ENCODE results near the gene CCR5AS.
"Not testable (repeated sequence)": the region's sequence is repeated elsewhere in the genome, so short reads cannot be mapped to it uniquely, and the experiment has no call there.

CCR5AS gene

GRCh38 chr3:46406788-46407611 lies at the start of gene CCR5AS, which contains the start of gene CCRL2:
Gene CCR5AS (minus strand): TSS chr3:46407066.
Gene CCRL2 (plus strand): TSS chr3:46407259. CDS start chr3:46408080, 821 bp downstream.
- DNase-seq (ENCODE audit: low read depth in 2 of 2): peak in 1 of 2 donors; percentile 14

- no peak for DNase-seq (ENCODE audit: low read depth in 2 of 2)
Observed at GRCh38 chr3:46456118-46456517, 49.3 kb upstream of the CCR5AS start.

GRCh38 chr3:46455231-46456115 lies 48.6 kb upstream of the CCR5AS start:
- no peak for DNase-seq (ENCODE audit: low read depth in 2 of 2)

GRCh38 chr3:46454606-46455005 lies 47.7 kb upstream of the CCR5AS start:
- DNase-seq (ENCODE audit: low read depth in 2 of 2): no peak

GRCh38 chr3:46454209-46454595 lies 47.3 kb upstream of the CCR5AS start:
- DNase-seq (ENCODE audit: low read depth in 2 of 2): no peak

GRCh38 chr3:46453526-46454208 lies 46.8 kb upstream of the CCR5AS start:
- no peak for DNase-seq (ENCODE audit: low read depth in 2 of 2)

GRCh38 chr3:46449755-46450552 lies 43.1 kb upstream of the CCR5AS start:
- no peak for DNase-seq (ENCODE audit: low read depth in 2 of 2)

GRCh38 chr3:46448721-46449120 lies 41.9 kb upstream of the CCR5AS start:
- DNase-seq (ENCODE audit: low read depth in 2 of 2): no peak

GRCh38 chr3:46447228-46447985 lies 40.5 kb upstream of the CCR5AS start:
- DNase-seq (ENCODE audit: low read depth in 2 of 2): no peak

GRCh38 chr3:46442576-46443530 lies 36.0 kb upstream of the CCR5AS start:
- peak in 1 of 2 donors; percentile 31 for DNase-seq (ENCODE audit: low read depth in 2 of 2)

GRCh38 chr3:46440531-46441294 lies 33.8 kb upstream of the CCR5AS start:
- DNase-seq (ENCODE audit: low read depth in 2 of 2): no peak

GRCh38 chr3:46438831-46439230 lies 32.0 kb upstream of the CCR5AS start:
- DNase-seq (ENCODE audit: low read depth in 2 of 2): no peak

GRCh38 chr3:46435081-46435726 lies 28.3 kb upstream of the CCR5AS start:
- no peak for DNase-seq (ENCODE audit: low read depth in 2 of 2)

- no peak for DNase-seq (ENCODE audit: low read depth in 2 of 2)
Observed at GRCh38 chr3:46433841-46434240, 27.0 kb upstream of the CCR5AS start.

- DNase-seq (ENCODE audit: low read depth in 2 of 2): not testable (repeated sequence)
Observed at GRCh38 chr3:46433118-46433517, 26.3 kb upstream of the CCR5AS start.

- DNase-seq (ENCODE audit: low read depth in 2 of 2): not testable (repeated sequence)
Observed at GRCh38 chr3:46431905-46432304, 25.0 kb upstream of the CCR5AS start.

GRCh38 chr3:46430879-46431278 lies 24.0 kb upstream of the CCR5AS start:
- not testable (repeated sequence) for DNase-seq (ENCODE audit: low read depth in 2 of 2)

GRCh38 chr3:46429671-46430070 lies 22.8 kb upstream of the CCR5AS start:
- no peak for DNase-seq (ENCODE audit: low read depth in 2 of 2)

Measured in activated CD8-positive, alpha-beta memory T cell treated with anti-CD3 and anti-CD28 coated beads for 4 hours (primary cell).